NCI-H1417 treated with DMSO at 0.1 percent for 48 hours (cell line): ENCODE measurements around the gene TNFAIP1.

ENCODE experiments used
- DNase-seq: peaks from one replicate; lab custom pipeline; 2025; lab: John Stamatoyannopoulos, UW

TNFAIP1 gene

GRCh38 chr17:28346199-28346580 lies 10.6 kb downstream of the TNFAIP1 start:
- DNase-seq, result no peak

- no peak for DNase-seq
Observed at GRCh38 chr17:28346746-28347246, 11.2 kb downstream of the TNFAIP1 start.

- no peak for DNase-seq
Observed at GRCh38 chr17:28347261-28347891, 11.8 kb downstream of the TNFAIP1 start.

- DNase-seq, result no peak
Observed at GRCh38 chr17:28348979-28349378, 13.4 kb downstream of the TNFAIP1 start.

GRCh38 chr17:28350271-28350670 lies 14.7 kb downstream of the TNFAIP1 start:
- no peak for DNase-seq

- DNase-seq, result no peak
Observed at GRCh38 chr17:28357061-28357900, 21.7 kb downstream of the TNFAIP1 start, which contains the start of gene POLDIP2. POLDIP2 (minus strand) TSS chr17:28357527; CDS start chr17:28357448, 79 bp downstream.

- DNase-seq, result no peak
Observed at GRCh38 chr17:28357901-28358197, 22.3 kb downstream of the TNFAIP1 start.

- no peak for DNase-seq
Observed at GRCh38 chr17:28363186-28363585, 27.6 kb downstream of the TNFAIP1 start.

GRCh38 chr17:28363776-28364650 lies 28.5 kb downstream of the TNFAIP1 start:
- DNase-seq, result no peak

- DNase-seq, result no peak
Observed at GRCh38 chr17:28364665-28365363, 29.3 kb downstream of the TNFAIP1 start, which contains the start of gene SEBOX. SEBOX (minus strand) TSS chr17:28365199; CDS start chr17:28365151, 48 bp downstream.

GRCh38 chr17:28365487-28365886 lies 29.9 kb downstream of the TNFAIP1 start:
- no peak for DNase-seq

- DNase-seq, result no peak
Observed at GRCh38 chr17:28366605-28367004, 31.0 kb downstream of the TNFAIP1 start.

- no peak for DNase-seq
Observed at GRCh38 chr17:28367641-28368305, 32.2 kb downstream of the TNFAIP1 start.

GRCh38 chr17:28368306-28368831 lies 32.8 kb downstream of the TNFAIP1 start:
- DNase-seq, result no peak

- DNase-seq, result no peak
Observed at GRCh38 chr17:28368915-28369683, 33.5 kb downstream of the TNFAIP1 start.

GRCh38 chr17:28369684-28370034 lies 34.1 kb downstream of the TNFAIP1 start:
- DNase-seq, result no peak

GRCh38 chr17:28370035-28370743 lies 34.6 kb downstream of the TNFAIP1 start, which contains the start of gene VTN:
VTN (minus strand) TSS chr17:28370307; CDS start chr17:28370203, 104 bp downstream.
- no peak for DNase-seq

GRCh38 chr17:28370744-28371103 lies 35.2 kb downstream of the TNFAIP1 start:
- DNase-seq, result no peak
